22Rv1 (cell line): ENCODE data around the gene AFTPH.

Experiments
- CTCF ChIP-seq: fragments of 450-650 bp; IDR thresholded peaks from 2 replicates; pipeline ENCODE4 v1.5.1; 2017; ENCODE audit warnings: mild to moderate bottlenecking
- ZFX ChIP-seq: fragments of 450-650 bp; IDR thresholded peaks from 2 replicates; pipeline ENCODE4 v1.6.1; 2017; ENCODE audit warnings: antibody characterized with exemption, borderline replicate concordance

- TF ChIP-seq CTCF (no peak), ZFX (no peak)
These were observed 44.6 kb upstream of the AFTPH start for GRCh38 chr2:64479259-64480117.
